ENCODE measurements around the gene SPTBN1. TPM values are rescaled to one million over a fixed set of nuclear protein-coding genes. Genes with fewer than 3 reads are reported as not detected.

Gene SPTBN1
- total RNA-seq, 1 experiment from 2014 or later = 88.8 TPM

DNA sequence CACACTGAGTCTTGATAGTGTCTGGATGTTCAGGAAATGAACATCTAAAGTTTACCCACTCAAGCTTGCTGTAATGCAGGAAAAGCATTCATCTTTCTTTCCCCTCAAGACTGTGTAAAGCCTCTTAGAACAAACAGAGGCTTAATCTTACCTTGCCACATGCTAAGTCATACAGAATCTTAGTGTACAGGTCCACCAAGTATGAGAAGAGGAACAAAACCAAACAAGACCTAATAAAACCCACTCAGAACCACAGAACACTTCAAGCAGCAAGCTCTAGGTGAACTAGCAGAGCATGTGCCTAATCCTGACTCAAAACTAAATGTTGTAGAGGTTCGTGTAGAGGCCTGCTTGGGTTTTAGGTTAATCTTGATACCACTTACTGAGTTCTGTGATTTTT is 97.6 kb downstream of the SPTBN1 start:
- DNase-seq (ENCODE audit: low read depth) = no peak

DNA sequence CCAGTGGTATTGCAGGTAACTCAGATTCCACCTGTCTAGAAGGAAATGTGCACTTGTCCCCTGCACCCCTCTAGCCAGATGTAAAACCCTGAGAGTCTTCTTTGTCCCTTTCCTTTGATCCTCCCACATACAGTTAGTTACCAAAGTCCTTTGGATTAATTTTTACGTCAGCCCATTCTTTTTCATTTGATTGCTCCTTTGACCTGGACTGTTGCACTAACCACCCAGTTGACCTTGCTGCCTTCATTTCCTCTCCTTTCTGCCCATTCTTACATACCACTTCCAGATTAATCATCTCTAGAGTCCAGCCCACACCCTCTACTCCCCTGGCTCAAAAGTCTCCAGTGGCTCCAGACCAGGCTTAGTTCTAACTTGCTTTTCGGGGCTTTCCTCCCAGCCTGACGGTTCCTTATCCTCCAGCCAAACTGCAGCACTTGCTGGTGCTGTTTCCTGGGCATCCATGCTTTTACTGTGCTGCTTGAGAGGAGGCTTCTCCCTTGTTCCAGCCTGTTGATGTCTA is 99.3 kb downstream of the SPTBN1 start:
- DNase-seq (ENCODE audit: low read depth) = peak; percentile 78

DNA sequence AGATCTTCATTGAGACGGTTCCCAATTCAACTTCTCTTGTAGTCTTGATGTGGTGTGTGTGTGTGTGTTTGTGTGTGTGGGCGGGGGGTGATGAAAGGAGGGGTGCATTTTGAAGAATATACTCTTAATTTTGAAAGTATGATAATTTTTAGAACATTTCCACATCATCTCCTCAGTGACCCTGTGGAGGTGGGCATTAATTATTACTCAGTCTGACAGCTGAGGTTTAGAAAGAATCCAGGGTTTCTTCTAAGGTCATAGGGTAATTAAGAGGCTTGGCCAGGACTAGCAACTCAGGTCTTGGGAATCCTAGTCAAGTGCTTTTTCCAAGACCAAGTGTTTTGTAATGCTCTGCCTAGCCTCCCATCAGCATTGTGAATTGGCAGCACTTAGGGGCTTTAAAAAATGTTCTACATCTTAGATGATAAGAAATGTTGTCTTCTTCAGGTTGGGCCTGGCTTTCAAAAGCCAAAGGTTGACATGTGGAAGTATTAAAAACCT is 100.5 kb downstream of the SPTBN1 start:
- DNase-seq (ENCODE audit: low read depth) = peak; percentile 90

DNA sequence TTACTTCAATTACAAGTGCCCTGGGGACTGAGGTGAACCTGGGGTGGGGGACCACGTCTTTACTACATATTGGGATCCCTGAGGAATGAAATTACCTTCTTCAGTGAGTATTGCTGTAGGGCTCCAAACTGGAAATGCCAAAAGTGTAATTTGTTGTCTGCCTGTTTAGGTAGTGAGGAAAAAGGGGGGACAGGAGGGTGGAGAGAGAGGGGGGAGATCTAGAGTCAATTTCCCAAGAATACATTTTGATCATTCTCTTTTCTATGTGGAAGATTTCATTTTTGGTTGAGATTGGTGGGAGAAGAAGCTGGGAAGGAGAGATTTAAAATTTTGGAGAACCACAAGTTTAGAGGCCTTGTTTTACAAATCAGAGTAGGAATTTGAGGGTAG is 101.1 kb downstream of the SPTBN1 start:
- no peak for DNase-seq (ENCODE audit: low read depth)

DNA sequence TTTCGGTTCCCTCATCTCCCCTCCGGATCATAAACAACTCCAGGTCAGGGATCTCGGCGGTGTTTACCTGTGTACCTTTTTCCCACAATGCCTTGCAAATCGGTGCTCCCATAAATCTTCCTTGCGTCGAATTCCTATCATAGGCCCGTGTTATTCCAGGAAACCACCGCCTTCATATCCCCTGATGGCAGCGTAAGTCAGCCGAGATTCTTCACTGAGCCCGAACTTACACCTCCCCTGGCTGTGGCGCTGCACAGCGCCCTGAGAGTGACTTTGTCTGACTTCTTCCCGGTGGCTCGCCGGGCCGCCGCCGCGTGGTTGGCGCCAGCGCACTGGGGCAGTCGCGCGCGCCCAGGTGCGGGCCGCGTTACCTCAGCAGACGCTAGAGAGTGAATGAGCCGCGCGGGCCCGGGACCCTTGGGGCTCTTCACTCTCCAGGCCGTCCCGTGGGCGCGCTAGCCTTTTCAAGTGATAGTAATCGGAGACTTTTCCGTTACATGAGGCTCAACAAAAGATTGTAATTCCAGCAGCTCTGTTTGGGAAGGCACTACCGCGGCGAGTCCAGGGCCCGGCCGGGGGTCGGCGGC is 101.6 kb downstream of the SPTBN1 start:
- no peak for DNase-seq (ENCODE audit: low read depth)

DNA sequence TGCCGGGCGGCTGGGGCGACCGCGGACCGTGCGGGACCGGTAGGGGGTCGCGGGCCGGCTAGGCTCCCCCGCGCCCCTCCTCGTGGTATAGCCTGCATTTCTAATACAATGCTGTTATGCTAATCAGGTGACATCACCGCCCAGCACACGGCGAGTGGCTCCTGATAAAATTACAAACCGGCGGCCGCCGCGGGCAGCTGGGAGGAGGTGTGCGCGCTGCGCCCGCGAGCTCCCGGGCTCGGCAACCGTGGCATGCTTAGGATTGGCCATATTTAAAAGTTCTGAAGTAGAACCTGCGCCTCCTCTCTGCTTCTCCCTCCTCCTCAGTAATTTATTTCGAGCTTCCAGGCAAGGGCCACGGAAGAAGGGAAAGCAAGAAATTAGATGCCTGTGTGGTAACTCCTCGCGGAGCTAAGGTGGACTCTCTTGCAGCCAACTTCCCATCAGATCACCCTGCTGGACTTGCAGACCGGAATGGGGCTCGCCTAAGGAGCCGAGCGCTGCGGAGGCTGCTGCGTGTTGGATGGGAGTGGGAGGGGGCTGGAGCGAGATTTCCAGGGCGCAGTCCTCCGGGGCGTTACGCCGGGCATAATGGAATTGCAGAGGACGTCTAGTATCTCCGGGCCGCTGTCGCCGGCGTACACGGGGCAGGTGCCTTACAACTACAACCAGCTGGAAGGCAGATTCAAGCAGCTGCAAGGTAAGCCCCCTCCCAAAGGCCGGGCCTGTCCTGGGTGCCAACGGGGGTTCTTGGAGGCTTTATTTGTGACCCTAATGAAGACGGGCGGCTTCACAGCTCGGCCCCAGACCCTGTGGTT is 102.3 kb downstream of the SPTBN1 start:
- no peak for DNase-seq (ENCODE audit: low read depth)

DNA sequence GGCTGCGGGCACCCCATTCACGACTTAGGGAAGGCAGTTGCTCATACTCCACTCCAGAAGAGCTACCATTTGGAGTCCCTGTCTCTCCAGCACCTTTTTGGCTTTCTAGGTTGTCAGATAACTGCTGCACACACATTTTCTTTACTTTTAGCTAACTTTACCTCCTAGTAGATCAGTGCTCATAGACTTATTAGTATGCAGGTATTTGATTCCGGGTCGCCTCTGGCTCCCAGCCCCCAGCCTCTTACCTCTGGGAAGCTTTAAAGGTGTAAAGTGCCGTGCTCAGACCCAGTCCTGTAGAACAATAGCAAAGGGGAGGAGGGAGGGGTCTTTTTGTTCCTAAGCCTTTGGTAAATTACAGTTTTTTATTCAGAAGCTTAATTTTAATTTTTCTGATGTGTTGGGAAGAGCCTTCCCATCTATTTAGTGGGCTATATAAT is 102.9 kb downstream of the SPTBN1 start:
- DNase-seq (ENCODE audit: low read depth) = no peak

DNA sequence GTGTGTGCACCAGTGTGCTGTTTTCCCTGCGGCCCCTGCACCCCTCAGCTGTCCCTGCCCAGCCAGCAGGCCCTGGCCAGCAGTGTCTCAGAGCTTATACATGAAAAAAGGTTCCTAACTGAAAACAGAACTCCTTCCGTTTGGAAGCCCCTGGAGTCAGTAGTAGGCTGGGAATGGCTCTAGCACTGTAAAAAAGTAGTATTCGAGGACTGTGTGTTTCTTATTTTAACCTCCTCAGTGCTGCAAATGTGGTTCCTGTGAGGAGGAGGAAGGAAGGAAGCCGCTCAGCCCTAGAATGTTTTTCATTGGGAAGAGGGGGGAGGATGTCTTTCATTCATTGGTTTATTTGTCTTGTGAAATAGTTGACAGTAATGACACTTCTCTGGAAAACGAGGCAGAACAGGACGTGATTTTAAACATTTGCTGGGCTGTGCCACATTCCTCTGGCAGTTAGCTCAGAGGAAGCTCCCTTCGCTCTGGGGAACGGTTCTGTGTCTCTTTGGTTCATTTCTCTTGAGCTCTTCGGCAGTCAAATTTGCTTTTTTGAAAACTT is 103.5 kb downstream of the SPTBN1 start:
- DNase-seq (ENCODE audit: low read depth) = peak; percentile 55

DNA sequence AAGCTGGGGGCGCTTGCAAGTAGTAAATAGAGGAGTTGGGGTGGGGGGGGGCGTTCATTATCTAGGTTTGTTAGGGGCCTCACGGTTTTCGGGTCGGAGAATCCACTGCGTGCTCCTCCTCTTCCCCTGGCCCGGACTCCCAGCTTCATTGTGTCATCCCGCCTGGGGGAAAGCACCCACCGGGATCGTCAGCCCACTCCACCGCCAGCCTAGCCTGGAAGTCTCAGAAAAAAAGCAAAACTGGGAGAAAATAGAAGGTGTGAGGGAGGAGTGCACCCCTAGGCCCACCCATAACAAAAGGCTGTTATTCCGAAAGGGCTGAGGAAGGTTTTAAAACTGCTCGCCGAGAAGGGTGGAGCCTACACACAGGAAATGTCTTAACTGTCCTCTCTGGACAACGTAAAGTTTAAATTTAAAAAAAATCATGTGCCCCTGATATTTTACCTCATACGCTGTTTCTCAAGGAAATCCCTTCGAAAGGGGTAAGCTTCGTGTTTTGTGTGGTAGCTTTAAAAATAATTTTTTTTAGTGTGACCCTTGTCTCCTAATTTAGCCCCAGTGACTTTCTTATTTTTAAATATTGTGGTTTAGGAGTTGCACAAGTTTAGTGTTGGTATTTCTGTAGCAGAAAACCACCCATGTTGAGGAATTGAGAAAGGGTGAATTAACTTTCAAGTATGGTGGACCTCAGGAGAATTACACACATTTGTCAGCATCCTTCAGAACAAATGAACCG is 104.2 kb downstream of the SPTBN1 start:
- DNase-seq (ENCODE audit: low read depth) = no peak

DNA sequence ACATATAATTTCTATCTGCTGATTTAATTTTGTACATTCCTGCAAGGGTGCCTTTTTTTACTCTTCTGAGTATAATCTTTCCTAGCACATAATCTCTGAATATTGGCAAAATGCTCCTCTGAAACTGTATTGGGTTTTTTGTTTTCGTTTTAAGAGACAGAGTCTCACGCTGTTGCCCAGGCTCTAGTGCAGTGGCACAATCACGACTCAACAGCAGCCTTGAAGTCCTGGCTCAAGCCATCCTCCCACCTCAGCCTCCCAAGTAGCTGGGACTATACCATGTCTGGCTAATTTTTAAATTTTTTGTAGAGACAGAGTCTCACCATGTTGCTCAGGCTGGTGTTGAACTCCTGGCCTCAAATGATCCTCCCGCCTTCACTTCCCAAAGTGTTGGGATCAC is 104.9 kb downstream of the SPTBN1 start:
- DNase-seq (ENCODE audit: low read depth) = no peak

DNA sequence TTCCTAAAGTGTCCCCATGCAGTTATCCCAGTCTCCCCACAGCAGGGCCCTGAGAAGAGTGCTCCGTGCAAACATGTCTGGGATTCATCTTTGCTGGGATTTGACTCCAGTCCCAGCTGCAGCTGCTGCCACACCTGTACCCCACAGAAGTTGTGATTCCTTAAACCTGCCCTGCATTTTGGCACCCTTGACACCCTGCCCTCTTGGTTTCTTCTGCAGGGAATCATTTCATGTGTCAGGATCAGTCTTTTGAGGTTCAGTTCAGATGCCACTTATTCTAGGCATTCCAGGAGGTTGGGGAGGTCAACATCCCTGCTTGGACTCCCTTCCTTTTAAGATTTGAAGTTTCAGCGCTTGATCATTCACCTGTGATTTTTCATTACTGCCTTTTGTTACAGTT is 108.3 kb downstream of the SPTBN1 start:
- DNase-seq (ENCODE audit: low read depth) = no peak

DNA sequence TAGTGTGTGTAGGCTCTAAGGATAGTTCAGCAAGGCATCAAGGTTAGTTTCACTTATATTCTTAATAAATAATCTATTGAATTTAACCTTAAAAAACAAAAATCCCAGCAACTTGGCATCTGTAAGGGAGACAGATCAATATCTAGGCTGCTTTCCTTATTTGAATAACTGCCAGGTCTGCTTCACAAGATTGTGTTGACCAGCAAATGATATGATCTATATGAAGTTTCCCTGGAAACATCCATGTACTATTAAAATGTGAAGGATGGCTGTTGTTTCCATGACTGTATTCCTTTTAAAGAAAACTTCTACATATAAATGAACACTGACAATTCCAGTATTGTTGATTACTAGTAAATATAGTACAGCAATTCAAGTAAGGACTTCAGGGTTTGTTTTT is 109.4 kb downstream of the SPTBN1 start:
- DNase-seq (ENCODE audit: low read depth) = no peak

DNA sequence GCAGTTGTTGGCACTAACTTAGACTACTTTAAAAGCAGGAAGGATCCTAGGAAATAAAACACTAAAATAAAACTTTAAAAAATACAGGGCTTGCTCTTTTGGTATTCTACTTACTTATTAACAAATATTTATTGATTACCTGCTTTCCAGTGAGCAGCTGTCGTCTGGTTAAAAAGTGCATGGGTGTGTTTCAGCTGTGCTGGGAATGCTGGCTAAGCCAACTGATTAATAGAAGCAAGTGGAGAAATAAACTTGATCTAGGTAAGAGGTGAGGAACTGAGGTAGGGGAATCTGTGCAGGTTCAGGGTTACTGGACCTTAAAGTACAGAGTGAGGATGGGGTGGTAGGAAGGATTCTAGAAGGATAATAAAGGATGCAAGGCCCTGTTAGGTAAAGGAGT is 110.8 kb downstream of the SPTBN1 start:
- DNase-seq (ENCODE audit: low read depth) = no peak

DNA sequence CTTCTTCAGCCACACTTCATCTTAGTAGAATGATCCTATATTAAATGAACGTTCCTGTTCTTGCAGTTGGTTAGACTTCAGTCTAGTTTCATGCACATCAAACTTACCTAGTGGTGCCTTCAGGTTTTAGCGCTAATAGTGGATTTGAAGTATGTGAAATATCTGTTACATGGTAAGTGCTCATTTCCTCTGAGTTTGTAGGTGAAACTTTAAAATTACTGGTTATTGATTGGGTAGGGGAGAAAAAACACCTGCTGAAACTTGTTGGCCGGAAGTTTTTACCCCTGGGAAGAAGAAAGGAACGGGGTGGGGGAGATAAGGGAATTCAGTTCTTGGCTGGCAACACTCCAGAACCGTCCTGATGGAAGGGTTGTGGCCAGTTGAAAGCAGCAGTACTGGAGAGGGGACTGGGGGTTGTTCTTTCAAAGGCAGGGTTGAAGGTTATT is 112.8 kb downstream of the SPTBN1 start:
- no peak for DNase-seq (ENCODE audit: low read depth)

DNA sequence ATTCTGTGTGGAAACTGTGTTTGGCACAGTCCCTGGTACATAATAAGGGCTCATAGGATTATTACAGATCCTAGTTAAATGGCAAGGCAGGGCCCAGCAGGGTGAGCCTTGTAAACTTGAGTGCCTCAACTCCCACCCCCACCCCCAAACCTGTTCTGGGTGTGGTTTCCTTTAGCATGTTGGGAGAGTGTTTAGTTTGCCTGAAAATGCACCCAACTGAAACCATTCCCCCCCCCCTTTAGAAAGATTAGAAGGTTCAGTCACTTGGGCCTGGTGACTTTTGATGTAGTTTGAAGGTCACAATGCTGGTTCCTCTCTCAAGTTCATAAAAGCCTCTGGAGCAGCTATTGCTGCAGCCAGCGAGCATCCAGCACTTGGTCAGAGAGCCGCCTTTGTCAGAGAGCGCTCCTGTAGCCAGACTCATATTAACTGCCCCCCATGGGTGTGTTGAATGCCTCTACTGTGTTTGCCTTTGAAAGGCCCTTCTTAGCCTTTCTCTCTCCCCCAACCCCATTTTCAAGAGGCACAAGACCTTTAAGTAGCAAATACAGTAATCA is 113.7 kb downstream of the SPTBN1 start:
- no peak for DNase-seq (ENCODE audit: low read depth)

DNA sequence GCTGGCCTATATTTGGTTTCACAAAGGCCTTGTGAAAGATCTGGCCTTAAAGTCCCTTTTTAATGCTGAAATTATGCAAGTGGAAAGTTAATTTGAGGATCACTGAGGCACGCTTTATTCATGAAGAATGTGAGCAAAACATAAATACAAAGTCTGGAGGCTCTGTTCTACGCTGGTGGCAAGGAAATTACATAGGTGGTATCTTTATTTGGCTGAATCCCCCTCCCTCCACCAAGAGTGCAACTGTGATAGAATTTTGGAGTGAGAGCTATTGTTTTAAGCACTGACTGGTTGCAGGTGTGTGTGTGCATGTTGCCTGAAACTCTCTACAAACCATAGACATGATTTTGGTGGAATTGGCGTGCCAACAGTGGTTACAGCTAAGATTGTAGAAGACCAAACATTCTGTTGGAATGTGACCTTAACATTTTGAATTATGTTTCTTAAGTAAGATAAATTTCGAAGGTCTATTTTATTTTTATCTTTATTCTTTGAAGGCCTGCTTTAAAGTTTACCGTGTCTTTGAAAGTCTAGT is 114.3 kb downstream of the SPTBN1 start:
- DNase-seq (ENCODE audit: low read depth) = no peak

DNA sequence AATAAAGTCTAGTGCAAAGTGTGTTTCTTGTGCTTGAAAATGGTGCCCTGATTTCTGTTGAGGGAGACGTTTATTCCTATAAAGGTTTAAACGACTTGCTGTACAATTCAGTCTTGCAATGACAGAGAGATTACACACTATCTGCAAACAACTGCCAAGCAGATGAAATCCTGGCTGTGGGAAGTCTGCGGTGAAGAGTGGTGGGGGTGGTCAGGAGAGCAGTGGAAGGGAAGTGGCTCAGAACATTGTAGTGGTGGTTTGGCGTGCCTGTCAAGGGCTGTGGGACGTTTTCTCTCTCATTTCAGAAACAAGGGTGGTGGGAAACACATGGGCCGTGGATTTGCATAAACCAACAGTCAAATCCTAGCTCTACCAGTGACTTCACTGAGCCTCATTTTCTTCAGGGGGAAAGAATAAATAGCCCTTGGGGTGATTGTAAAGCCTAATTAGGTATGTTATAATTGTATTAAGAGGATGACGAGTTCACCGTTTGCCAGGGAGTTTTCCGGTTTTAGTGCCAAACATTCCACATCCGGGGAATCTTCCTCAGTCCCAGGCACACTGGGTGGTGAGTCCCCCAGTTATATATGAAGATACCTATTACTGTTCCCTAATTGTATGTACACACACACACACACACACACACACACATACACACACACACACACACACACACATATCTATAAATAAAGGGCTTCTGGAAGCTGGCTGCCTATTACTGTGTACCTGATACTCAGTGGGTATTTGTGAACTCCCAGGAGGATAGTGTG is 115.0 kb downstream of the SPTBN1 start:
- DNase-seq (ENCODE audit: low read depth) = peak; percentile 92

DNA sequence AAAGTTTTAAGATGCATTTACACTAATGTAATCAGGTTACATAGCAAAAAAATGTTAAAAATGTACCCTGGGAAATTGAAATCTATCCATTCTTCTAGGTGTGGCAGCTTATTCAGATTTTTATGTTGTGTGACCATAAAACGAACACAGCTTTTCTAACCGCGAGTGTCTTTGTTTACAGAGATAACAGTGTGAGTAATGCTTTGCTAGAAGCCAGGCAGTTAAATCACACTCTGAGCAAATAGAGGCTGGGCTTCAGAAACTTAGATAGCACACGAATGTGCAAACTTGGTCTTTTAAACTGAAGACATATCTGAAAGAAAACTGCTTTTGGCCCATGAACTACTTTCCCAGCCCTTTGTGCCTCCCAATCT is 116.1 kb downstream of the SPTBN1 start:
- DNase-seq (ENCODE audit: low read depth) = peak; percentile 94

DNA sequence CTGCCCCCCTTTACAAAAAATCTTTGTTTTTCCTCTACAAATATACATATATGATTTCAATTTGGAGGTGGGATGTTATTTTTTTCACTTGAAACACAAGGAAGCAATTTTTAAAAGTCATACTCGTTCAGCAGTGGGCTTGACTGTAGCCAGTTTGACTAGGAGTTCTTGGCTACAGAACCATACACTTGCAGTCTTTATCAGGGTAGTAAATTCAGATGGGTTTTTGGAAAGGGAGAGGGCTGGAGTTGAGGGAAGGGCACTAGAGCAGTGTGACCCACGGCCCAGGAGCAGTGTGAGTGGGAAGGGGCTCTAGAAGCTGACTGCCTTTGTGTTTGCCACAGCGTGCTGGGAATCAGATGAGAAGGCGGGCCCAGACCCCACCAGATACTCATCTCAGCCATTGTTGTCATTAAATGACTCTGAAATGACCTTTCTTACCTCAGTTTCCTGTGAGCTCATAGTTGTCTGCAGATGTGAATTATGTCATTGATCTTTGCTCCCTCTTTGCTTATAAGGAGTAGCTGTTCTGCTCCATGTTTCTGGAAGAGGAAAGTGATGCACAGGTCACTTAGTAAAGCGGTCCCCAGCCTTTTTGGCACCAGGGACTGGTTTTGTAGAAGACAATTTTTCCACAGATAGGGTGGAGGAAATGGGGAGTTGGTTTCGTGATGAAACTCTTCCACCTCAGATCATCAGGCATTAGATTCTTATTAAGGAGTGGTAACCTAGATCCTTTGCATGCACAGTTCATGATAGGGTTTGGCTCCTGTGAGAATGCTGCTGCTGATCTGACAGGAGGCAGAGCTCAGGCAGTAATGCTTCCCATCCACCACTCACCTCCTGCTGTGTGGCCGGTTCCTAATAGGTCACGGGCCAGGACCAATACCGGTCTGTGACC is 116.8 kb downstream of the SPTBN1 start:
- peak; percentile 81 for DNase-seq (ENCODE audit: low read depth)

DNA sequence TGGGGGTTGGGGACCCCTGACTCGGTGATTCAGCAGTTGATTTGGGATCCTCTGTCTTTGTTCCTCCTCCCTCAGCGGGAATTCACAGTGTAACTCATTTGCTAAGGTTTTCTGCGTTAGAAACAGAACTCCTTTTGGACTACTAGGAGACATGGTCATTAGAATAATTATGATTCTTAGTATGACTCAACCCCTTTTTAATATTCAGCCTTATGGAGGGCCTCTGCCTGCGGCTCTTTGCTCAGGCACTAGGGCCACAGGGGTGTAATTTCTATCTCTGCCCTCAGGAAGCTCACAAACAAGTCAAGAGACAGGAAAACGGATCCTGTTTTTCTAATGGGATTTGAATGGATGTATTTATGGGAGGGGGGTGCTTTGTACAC is 117.4 kb downstream of the SPTBN1 start:
- no peak for DNase-seq (ENCODE audit: low read depth)

Data from M059J (cell line).